Panc1 (cell line): ENCODE data around the gene NCOR2. TPM values are rescaled to one million over a fixed set of nuclear protein-coding genes. Genes with fewer than 3 reads are reported as not detected.

Source experiments
- ATAC-seq: fragments of 200-7000 bp; cut with Tn5 transposase; 2 replicates; pipeline ENCODE4 v1.9.1; 2020; ENCODE audit warnings: mild to moderate bottlenecking, moderate library complexity
- BruUV-seq: library from RNA; stranded (reverse); fragments of 400-500 nt; replicated peaks from 2 replicates; lab custom pipeline; 2021; lab: Mats Ljungman, UMichigan
- CTCF ChIA-PET: fragments of 300-600 bp; sonication (Branson Sonifier 250); formaldehyde crosslinking; loops from one replicate; lab custom pipeline; 2022; ENCODE audit warnings: antibody characterized with exemption; lab: Charles Lee
- POLR2A ChIA-PET: fragments of 300-600 bp; sonication (Branson Sonifier 250); formaldehyde crosslinking; loops from one replicate; lab custom pipeline; 2022; ENCODE audit warnings: antibody characterized with exemption; lab: Charles Lee
- DNase-seq: peaks from one replicate; pipeline ENCODE4 v3.0.0-alpha.2; 2010; ENCODE audit warnings: low read depth, low spot score
- H3K27ac ChIP-seq: 2 replicates; pipeline ENCODE4 v1.5.1; 2011; ENCODE audit warnings: mild to moderate bottlenecking, low read length, inconsistent platforms
- H3K27me3 ChIP-seq: fragments of 200-500 bp; sonication (Bioruptor generic); 2 replicates; pipeline ENCODE4 v1.6.0; 2014; ENCODE audit warnings: low read length, inconsistent platforms; ENCODE audit not compliant: control insufficient read depth, insufficient read depth
- H3K36me3 ChIP-seq: fragments of 200-500 bp; sonication (Bioruptor generic); 2 replicates; pipeline ENCODE4 v1.5.1; 2014; ENCODE audit warnings: inconsistent platforms, mild to moderate bottlenecking, low read length, moderate library complexity; ENCODE audit not compliant: control insufficient read depth, insufficient read depth
- H3K4me1 ChIP-seq: 2 replicates; pipeline ENCODE4 v1.5.1; 2011; ENCODE audit warnings: inconsistent platforms, mild to moderate bottlenecking, low read length, moderate library complexity; ENCODE audit not compliant: control insufficient read depth, insufficient read depth
- H3K4me3 ChIP-seq, 2 experiments: 2 replicates each; pipeline ENCODE4 v1.5.1; 2011 to 2012; ENCODE audit warnings: low read depth in 2 of 2, low read length in 2 of 2, mild to moderate bottlenecking in 2 of 2, inconsistent platforms in 1 of 2, moderate library complexity in 1 of 2
- H3K9me3 ChIP-seq: fragments of 200-500 bp; sonication (Bioruptor generic); 2 replicates; pipeline ENCODE4 v1.5.1; 2014; ENCODE audit warnings: low read depth, mild to moderate bottlenecking, inconsistent platforms, low read length, moderate library complexity; ENCODE audit not compliant: control insufficient read depth, insufficient read depth
- CTCF ChIP-seq: fragments of 450-650 bp; IDR thresholded peaks from 2 replicates; pipeline ENCODE4 v1.5.1; 2017; ENCODE audit warnings: mild to moderate bottlenecking
- POLR2AphosphoS5 ChIP-seq: IDR thresholded peaks from 2 replicates; pipeline ENCODE4 v1.6.1; 2012; ENCODE audit warnings: mild to moderate bottlenecking, low read depth, low read length, moderate library complexity
- REST ChIP-seq, 2 experiments: IDR thresholded peaks; 2 replicates each; pipeline ENCODE4 v1.6.1; 2011 to 2012; ENCODE audit warnings: low read depth in 2 of 2, control low read depth in 1 of 2, low read length in 1 of 2, mild to moderate bottlenecking in 1 of 2, moderate library complexity in 1 of 2; ENCODE audit not compliant: insufficient read depth in 1 of 2
- SIN3A ChIP-seq: IDR thresholded peaks from 2 replicates; pipeline ENCODE4 v1.6.1; 2012; ENCODE audit warnings: low read depth, mild to moderate bottlenecking, low read length, moderate library complexity, borderline replicate concordance; ENCODE audit not compliant: insufficient read depth
- TCF7L2 ChIP-seq: IDR thresholded peaks from 2 replicates; pipeline ENCODE4 v1.6.1; 2011; ENCODE audit warnings: mild to moderate bottlenecking, low read depth, low read length, inconsistent platforms
- in situ Hi-C: cut with HindIII; loops from 2 replicates; pipeline ENCODE4 v1.10.0; 2016; ENCODE audit warnings: low sequenced_read_pairs, low pct_unique_long_range_greater_than_20kb
- intact Hi-C: fragments of 100-400 bp; cut with micrococcal nuclease; formaldehyde crosslinking; loops from one replicate; pipeline ENCODE4 v1.10.0; 2022; ENCODE audit not compliant: unreplicated experiment
- total RNA-seq: library from RNA; stranded (reverse); gene quantifications from one replicate; pipeline ENCODE4 v1.2.1, GENCODE V29; 2021; ENCODE audit not compliant: unreplicated experiment

Gene NCOR2
- total RNA-seq, 1 experiment from 2014 or later = 461 TPM

DNA sequence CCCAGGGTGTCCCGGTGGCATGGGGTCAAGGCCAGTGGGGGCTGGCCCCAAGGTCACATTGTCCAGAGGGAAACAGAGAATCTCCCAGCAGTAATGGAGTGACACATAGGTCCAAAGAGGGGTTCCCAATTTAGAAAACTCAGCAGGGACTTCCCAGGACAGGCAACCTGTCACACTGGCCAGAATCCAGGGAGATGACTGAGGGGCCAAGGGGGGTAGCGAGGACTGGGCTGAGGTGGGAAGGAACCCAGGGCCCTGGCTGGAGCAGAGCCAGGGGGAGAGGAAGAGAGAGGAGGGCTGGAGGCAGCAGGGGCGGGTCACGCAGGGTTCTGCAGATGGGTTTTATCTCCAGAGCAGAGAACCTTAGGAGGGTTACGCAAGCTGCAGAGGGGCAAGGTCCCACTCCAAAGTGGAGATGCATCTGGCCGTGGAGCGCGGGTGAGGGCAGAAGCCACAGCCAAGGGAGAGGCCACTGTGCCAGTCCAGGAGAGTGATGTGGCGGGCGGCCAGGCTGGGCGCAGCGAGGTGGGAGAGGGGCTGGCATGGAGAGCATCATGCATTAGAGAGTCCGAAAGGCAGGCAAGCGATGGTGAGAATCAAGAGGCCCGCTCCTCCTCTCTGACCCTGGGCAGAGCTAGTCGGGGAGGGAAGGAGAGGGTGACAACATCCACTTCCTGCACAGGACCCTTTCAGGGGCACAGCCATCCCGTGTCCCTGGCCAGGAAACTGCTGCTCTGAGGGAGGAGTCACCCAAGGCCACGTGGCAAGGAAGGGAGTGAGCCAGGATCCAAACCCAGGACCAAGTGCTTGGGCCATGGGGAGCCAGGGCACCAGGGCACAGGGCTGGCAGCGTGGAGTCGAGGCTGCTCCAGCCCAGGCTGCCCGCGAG lies 29.0 kb downstream of the NCOR2 start:
- ATAC-seq = peak; percentile 14
- no peaks in the 10 kb centered on the region for H3K9me3 ChIP-seq
- ChIA-PET POLR2A (interaction anchor here (0.9 kb wide), 1 partner anchor 21 kb away, joined by 3 read pairs; no protein-coding TSS in a partner anchor), CTCF (no interaction called here)
- peaks cover 74% of the 10 kb centered on the region for H3K4me1 ChIP-seq
- no peaks in the 10 kb centered on the region for H3K27me3 ChIP-seq
- H3K4me3 ChIP-seq = no peak overlapping the region
- no peaks in the 10 kb centered on the region for H3K36me3 ChIP-seq
- intact Hi-C loops = no loop called here
- in situ Hi-C loops = no loop called here
- H3K27ac ChIP-seq = peak overlapping the region; percentile 94
- no TSS peak for BruUV-seq
- no peak for DNase-seq
- TF ChIP-seq REST (IDR thresholded peaks at IDR 0.05; ENCODE audit: insufficient read depth in 1 of 2, low read depth in 2 of 2, low read length in 1 of 2) (0 out of 4 replicates have a peak, but pooled peaks of 1 of the 2 experiments have one; percentile 4), POLR2AphosphoS5 (no peak), SIN3A (0 out of 2 replicates have a peak, but pooled peaks have one; percentile 13), TCF7L2 (no peak), CTCF (no peak)

- in situ Hi-C loops = no loop called here
- DNase-seq (no peak), ATAC-seq (no peak)
- Histone ChIP-seq H3K27me3 (no peaks in the 10 kb centered on the region), H3K4me3 (no peak overlapping the region), H3K36me3 (no peaks in the 10 kb centered on the region), H3K27ac (peak overlapping the region; percentile 94), H3K9me3 (no peaks in the 10 kb centered on the region), H3K4me1 (peaks cover 77% of the 10 kb centered on the region)
- BruUV-seq = no TSS peak
- intact Hi-C loops = no loop called here
- ChIA-PET POLR2A (interaction anchor here (0.9 kb wide), 1 partner anchor 20 kb away, joined by 3 read pairs; no protein-coding TSS in a partner anchor), CTCF (no interaction called here)
- no peak for TF ChIP-seq POLR2AphosphoS5
- TF ChIP-seq CTCF = no peak
- TF ChIP-seq REST (IDR thresholded peaks at IDR 0.05; ENCODE audit: insufficient read depth in 1 of 2, low read depth in 2 of 2, low read length in 1 of 2) = no peak
- no peak for TF ChIP-seq TCF7L2
- no peak for TF ChIP-seq SIN3A
Observed at GRCh38 chr12:124537525-124538193, 29.8 kb downstream of the NCOR2 start.
